GM18502 (cell line): ENCODE data around the gene EPHA4.

Source experiments
- ATAC-seq: cut with Tn5 transposase; IDR thresholded peaks from one replicate; pipeline ENCODE4 v1.9.1; 2021; ENCODE audit warnings: mild to moderate bottlenecking; ENCODE audit not compliant: unreplicated experiment, poor library complexity

EPHA4 gene

GRCh38 chr2:221420245-221420644 lies 151.9 kb downstream of the EPHA4 start:
- no peak for ATAC-seq

GRCh38 chr2:221415789-221416188 lies 156.3 kb downstream of the EPHA4 start:
- peak; percentile 52 for ATAC-seq

- no peak for ATAC-seq
Observed at GRCh38 chr2:221412978-221413377, 159.1 kb downstream of the EPHA4 start.

GRCh38 chr2:221410487-221410886 lies 161.6 kb downstream of the EPHA4 start:
- no peak for ATAC-seq

GRCh38 chr2:221407765-221408164 lies 164.3 kb downstream of the EPHA4 start:
- ATAC-seq = no peak

- no peak for ATAC-seq
Observed at GRCh38 chr2:221405521-221405920, 166.6 kb downstream of the EPHA4 start.

- no peak for ATAC-seq
Observed at GRCh38 chr2:221402072-221402471, 170.0 kb downstream of the EPHA4 start.

GRCh38 chr2:221400411-221400810 lies 171.7 kb downstream of the EPHA4 start:
- no peak for ATAC-seq

GRCh38 chr2:221399183-221399582 lies 172.9 kb downstream of the EPHA4 start:
- ATAC-seq = no peak

- no peak for ATAC-seq
Observed at GRCh38 chr2:221397187-221397586, 174.9 kb downstream of the EPHA4 start.

- no peak for ATAC-seq
Observed at GRCh38 chr2:221392228-221392881, 179.7 kb downstream of the EPHA4 start.

- no peak for ATAC-seq
Observed at GRCh38 chr2:221390878-221391277, 181.2 kb downstream of the EPHA4 start.

GRCh38 chr2:221389904-221390303 lies 182.2 kb downstream of the EPHA4 start:
- ATAC-seq = no peak

GRCh38 chr2:221389421-221389820 lies 182.7 kb downstream of the EPHA4 start:
- no peak for ATAC-seq

- ATAC-seq = no peak
Observed at GRCh38 chr2:221388891-221389290, 183.2 kb downstream of the EPHA4 start.

GRCh38 chr2:221385716-221386115 lies 186.4 kb downstream of the EPHA4 start:
- ATAC-seq = no peak

- ATAC-seq = no peak
Observed at GRCh38 chr2:221381928-221382488, 190.1 kb downstream of the EPHA4 start.

- ATAC-seq = no peak
Observed at GRCh38 chr2:221380686-221381085, 191.4 kb downstream of the EPHA4 start.

GRCh38 chr2:221380062-221380461 lies 192.0 kb downstream of the EPHA4 start:
- ATAC-seq = no peak

GRCh38 chr2:221377597-221377996 lies 194.5 kb downstream of the EPHA4 start:
- no peak for ATAC-seq

GRCh38 chr2:221377066-221377465 lies 195.0 kb downstream of the EPHA4 start:
- ATAC-seq = no peak

GRCh38 chr2:221374234-221374633 lies 197.9 kb downstream of the EPHA4 start:
- no peak for ATAC-seq
